ENCODE data around the gene TMEM271.

DNA sequence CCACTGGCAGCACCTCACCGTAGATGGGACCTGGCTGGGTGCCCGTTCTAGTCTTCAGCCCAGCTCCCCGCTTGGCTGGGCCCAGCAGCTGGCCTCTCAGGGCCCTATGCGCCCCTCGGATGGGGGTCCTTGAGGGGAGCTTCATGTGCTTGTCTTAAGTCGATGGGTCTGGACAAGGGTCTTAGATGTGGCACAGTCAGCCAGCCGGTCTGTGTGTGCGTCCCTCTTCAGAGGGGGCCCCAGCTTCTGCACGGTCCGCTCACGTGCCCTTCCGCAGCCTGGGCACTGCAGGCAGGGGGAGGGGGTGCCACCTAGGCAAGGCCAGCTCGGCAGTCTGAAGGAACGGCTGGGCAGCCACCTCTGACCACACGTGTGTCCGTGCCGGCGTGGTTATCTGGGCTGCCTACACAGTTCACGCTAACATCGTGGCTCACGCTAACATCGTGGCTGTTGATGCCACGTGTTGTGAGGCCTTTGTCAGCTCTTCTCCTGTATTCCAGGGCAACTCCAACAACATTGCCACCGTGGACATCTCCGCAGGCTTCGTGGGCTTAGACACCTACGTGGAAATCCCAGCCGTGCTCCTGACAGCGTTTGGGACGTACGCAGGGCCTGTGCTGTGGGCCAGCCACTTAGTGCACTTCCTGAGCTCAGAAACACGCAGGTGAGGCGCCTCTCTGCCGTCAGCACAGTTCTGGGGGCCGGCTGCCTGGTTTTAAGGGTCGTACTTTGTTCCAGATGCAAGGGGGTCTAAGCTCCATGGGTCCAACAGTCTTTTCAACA lies 42.6 kb downstream of the TMEM271 start:
- TF ChIP-seq ARNT (IDR thresholded peaks at IDR 0.05) = no peak
- TF ChIP-seq ZNF384 (IDR thresholded peaks at IDR 0.05) = no peak
- TF ChIP-seq SUZ12 (IDR thresholded peaks at IDR 0.05) = no peak
- no peak for TF ChIP-seq BHLHE40 (IDR thresholded peaks at IDR 0.05; ENCODE audit: borderline replicate concordance)
- TF ChIP-seq FOXK2 (IDR thresholded peaks at IDR 0.05) = no peak
- TF ChIP-seq ELF4 (IDR thresholded peaks at IDR 0.05) = no peak
- TF ChIP-seq FOXM1 (IDR thresholded peaks at IDR 0.05; ENCODE audit: borderline replicate concordance) = no peak
- TF ChIP-seq SP1 (IDR thresholded peaks at IDR 0.05) = no peak
